ENCODE results near the gene GFOD1. TPM values are rescaled to one million over a fixed set of nuclear protein-coding genes. Genes with fewer than 3 reads are reported as not detected.

The GFOD1 gene
- polyA plus RNA-seq, 2 of the 4 experiments (the other 2 are of a cell fraction): 2.7 to 3.5 TPM

DNA sequence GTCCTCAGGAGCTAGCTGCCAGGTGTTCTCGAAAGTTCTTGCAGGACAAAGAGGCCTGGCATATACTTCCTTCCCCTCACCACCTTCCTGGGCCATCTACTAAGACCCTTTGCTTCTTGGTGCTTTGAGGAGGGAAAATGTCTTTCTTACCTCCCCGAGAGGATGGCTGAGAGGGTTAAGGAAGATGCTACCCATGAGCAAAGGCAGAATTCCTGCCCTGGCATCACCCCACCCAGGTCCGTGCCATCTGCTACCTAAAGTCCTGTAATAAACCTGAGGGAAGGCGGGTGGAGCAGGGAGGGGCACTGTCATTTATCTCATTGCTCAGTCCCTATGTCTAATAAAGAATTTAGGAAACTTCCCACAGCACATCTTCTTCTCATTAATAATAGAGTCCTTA lies 16.2 kb downstream of the GFOD1 start:
- 64% methylated on average over 4 of the region's 4 CpGs for WGBS (ENCODE audit: missing lambda C conversion rate)
- Histone ChIP-seq H3K9me3 (no peaks in the 10 kb centered on the region; the same call in 2 of the 3 replicates), H3K27ac (no peak overlapping the region), H3K4me2 (no peak overlapping the region), H3K4me1 (peaks cover 8% of the 10 kb centered on the region; the same call in 2 of the 3 replicates), H3K4me3 (no peak overlapping the region)
- TF ChIP-seq ZNF302 (CRISPR knock-in tag; IDR thresholded peaks at IDR 0.05): no peak
- TF ChIP-seq SREBF2 (IDR thresholded peaks at IDR 0.05): no peak
- no peak for TF ChIP-seq RCOR1 (IDR thresholded peaks at IDR 0.05; ENCODE audit: low read depth, low read length)
- no peak for TF ChIP-seq CBX2 (IDR thresholded peaks at IDR 0.05; ENCODE audit: borderline replicate concordance, low read depth)
- TF ChIP-seq POLR2AphosphoS2 (conservative IDR thresholded peaks at IDR 0.05; ENCODE audit: low read length): no peak
- TF ChIP-seq POLR2A (IDR thresholded peaks at IDR 0.05; ENCODE audit: low read length): no peak
- TF ChIP-seq, protein P1, sequence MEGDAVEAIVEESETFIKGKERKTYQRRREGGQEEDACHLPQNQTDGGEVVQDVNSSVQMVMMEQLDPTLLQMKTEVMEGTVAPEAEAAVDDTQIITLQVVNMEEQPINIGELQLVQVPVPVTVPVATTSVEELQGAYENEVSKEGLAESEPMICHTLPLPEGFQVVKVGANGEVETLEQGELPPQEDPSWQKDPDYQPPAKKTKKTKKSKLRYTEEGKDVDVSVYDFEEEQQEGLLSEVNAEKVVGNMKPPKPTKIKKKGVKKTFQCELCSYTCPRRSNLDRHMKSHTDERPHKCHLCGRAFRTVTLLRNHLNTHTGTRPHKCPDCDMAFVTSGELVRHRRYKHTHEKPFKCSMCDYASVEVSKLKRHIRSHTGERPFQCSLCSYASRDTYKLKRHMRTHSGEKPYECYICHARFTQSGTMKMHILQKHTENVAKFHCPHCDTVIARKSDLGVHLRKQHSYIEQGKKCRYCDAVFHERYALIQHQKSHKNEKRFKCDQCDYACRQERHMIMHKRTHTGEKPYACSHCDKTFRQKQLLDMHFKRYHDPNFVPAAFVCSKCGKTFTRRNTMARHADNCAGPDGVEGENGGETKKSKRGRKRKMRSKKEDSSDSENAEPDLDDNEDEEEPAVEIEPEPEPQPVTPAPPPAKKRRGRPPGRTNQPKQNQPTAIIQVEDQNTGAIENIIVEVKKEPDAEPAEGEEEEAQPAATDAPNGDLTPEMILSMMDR (IDR thresholded peaks at IDR 0.05): no peak
- no peak for TF ChIP-seq CBX8 (IDR thresholded peaks at IDR 0.05)
- no peak for DNase-seq (ENCODE audit: low read depth in 1 of 2, low spot score in 1 of 2)
- POLR2A ChIA-PET: no interaction called here
- FAIRE-seq: no peak
- CTCF ChIA-PET: no interaction called here
- ATAC-seq: no peak

DNA sequence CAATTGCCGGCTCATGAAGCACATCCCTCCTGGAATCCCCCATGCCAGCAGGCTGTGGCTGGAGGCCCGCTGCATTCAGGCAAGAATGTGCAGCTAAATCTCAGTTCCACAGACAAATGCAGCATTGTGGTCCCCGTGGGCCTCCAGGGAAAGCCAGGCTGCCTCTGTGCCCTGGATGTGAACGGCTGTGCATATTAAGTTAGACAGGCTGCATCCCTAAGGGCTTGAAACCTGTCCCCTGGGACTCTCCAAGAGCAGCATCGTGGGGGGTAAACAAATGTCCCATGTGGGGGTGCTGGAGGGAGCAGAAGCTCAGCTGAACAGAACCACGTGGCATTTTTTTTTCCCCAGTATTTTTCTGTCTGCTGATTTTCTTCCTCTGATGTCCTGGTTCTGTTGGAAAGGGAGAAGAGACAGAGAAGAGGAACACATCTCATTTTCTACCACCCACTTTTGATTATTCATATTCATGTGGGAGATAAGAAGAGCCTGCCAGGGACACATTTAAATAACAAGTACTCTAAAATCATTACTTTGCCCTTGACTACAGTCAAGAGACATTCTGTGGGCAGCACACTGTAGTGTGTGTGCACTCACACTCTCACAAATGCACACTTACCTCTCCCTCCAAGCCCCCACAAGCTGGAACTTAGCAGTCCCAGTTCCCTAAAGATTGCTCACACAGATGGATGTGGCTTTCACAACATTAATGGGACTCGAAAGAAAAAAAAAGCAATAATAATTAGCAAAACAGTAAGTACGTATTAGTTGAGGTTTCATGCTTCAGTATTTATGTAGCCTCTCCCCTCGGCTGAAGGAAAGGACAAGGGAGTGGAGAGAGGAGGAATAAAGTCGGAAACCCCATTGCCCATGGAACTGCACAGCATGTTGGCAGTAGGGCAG lies 16.9 kb downstream of the GFOD1 start:
- Histone ChIP-seq H3K4me3 (no peak overlapping the region), H3K9me3 (no peaks in the 10 kb centered on the region; the same call in 2 of the 3 replicates), H3K4me2 (no peak overlapping the region), H3K27ac (no peak overlapping the region), H3K4me1 (peaks cover 8% of the 10 kb centered on the region; the same call in 2 of the 3 replicates)
- 73% methylated on average over 7 of the region's 10 CpGs for WGBS (ENCODE audit: missing lambda C conversion rate)
- FAIRE-seq (no peak), DNase-seq (ENCODE audit: low read depth in 1 of 2, low spot score in 1 of 2) (no peak), ATAC-seq (no peak)
- ChIA-PET POLR2A (no interaction called here), CTCF (no interaction called here)
- TF ChIP-seq TP53 (CRISPR knock-in tag; IDR thresholded peaks at IDR 0.05): no peak
- TF ChIP-seq, protein P2, sequence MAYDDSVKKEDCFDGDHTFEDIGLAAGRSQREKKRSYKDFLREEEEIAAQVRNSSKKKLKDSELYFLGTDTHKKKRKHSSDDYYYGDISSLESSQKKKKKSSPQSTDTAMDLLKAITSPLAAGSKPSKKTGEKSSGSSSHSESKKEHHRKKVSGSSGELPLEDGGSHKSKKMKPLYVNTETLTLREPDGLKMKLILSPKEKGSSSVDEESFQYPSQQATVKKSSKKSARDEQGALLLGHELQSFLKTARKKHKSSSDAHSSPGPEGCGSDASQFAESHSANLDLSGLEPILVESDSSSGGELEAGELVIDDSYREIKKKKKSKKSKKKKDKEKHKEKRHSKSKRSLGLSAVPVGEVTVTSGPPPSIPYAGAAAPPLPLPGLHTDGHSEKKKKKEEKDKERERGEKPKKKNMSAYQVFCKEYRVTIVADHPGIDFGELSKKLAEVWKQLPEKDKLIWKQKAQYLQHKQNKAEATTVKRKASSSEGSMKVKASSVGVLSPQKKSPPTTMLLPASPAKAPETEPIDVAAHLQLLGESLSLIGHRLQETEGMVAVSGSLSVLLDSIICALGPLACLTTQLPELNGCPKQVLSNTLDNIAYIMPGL (CRISPR knock-in tag; IDR thresholded peaks at IDR 0.05; ENCODE audit: borderline replicate concordance): no peak
- TF ChIP-seq ZC3H11A (IDR thresholded peaks at IDR 0.05): no peak
- no peak for TF ChIP-seq GATA3 (IDR thresholded peaks at IDR 0.05; ENCODE audit: borderline replicate concordance)
- TF ChIP-seq CHD4 (IDR thresholded peaks at IDR 0.05; ENCODE audit: borderline replicate concordance): no peak
- TF ChIP-seq JUN (IDR thresholded peaks at IDR 0.05): no peak
- TF ChIP-seq RNF2 (IDR thresholded peaks at IDR 0.05; ENCODE audit: borderline replicate concordance, low read depth): no peak
- TF ChIP-seq POLR2AphosphoS2 (conservative IDR thresholded peaks at IDR 0.05; ENCODE audit: low read length): no peak
- no peak for TF ChIP-seq MAZ (IDR thresholded peaks at IDR 0.05; ENCODE audit: borderline replicate concordance, low read depth, low read length)
- TF ChIP-seq HOXB5 (CRISPR knock-in tag; IDR thresholded peaks at IDR 0.05): no peak
- TF ChIP-seq, protein P3, sequence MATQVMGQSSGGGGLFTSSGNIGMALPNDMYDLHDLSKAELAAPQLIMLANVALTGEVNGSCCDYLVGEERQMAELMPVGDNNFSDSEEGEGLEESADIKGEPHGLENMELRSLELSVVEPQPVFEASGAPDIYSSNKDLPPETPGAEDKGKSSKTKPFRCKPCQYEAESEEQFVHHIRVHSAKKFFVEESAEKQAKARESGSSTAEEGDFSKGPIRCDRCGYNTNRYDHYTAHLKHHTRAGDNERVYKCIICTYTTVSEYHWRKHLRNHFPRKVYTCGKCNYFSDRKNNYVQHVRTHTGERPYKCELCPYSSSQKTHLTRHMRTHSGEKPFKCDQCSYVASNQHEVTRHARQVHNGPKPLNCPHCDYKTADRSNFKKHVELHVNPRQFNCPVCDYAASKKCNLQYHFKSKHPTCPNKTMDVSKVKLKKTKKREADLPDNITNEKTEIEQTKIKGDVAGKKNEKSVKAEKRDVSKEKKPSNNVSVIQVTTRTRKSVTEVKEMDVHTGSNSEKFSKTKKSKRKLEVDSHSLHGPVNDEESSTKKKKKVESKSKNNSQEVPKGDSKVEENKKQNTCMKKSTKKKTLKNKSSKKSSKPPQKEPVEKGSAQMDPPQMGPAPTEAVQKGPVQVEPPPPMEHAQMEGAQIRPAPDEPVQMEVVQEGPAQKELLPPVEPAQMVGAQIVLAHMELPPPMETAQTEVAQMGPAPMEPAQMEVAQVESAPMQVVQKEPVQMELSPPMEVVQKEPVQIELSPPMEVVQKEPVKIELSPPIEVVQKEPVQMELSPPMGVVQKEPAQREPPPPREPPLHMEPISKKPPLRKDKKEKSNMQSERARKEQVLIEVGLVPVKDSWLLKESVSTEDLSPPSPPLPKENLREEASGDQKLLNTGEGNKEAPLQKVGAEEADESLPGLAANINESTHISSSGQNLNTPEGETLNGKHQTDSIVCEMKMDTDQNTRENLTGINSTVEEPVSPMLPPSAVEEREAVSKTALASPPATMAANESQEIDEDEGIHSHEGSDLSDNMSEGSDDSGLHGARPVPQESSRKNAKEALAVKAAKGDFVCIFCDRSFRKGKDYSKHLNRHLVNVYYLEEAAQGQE (IDR thresholded peaks at IDR 0.05): no peak
- TF ChIP-seq RFX5 (IDR thresholded peaks at IDR 0.05): no peak
- no peak for TF ChIP-seq POLR2A (IDR thresholded peaks at IDR 0.05; ENCODE audit: low read length)
- no peak for TF ChIP-seq CBX2 (IDR thresholded peaks at IDR 0.05; ENCODE audit: borderline replicate concordance, low read depth)
- no peak for TF ChIP-seq NR3C1 (IDR thresholded peaks at IDR 0.05)
- no peak for TF ChIP-seq HDAC2 (IDR thresholded peaks at IDR 0.05)
- no peak for TF ChIP-seq FOSL2 (IDR thresholded peaks at IDR 0.05)
- no peak for TF ChIP-seq FOSL2 (CRISPR knock-in tag; IDR thresholded peaks at IDR 0.05)
- TF ChIP-seq, protein P4, sequence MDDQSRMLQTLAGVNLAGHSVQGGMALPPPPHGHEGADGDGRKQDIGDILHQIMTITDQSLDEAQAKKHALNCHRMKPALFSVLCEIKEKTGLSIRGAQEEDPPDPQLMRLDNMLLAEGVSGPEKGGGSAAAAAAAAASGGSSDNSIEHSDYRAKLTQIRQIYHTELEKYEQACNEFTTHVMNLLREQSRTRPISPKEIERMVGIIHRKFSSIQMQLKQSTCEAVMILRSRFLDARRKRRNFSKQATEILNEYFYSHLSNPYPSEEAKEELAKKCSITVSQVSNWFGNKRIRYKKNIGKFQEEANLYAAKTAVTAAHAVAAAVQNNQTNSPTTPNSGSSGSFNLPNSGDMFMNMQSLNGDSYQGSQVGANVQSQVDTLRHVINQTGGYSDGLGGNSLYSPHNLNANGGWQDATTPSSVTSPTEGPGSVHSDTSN (IDR thresholded peaks at IDR 0.05): no peak

Data from A549 (cell line).